HG03175 (cell line): ENCODE data around the gene ELP1.

Experiments
- ATAC-seq: cut with Tn5 transposase; IDR thresholded peaks from one replicate; pipeline ENCODE4 v1.9.1; 2021; ENCODE audit warnings: mild to moderate bottlenecking, moderate library complexity; ENCODE audit not compliant: unreplicated experiment

Gene ELP1

GRCh38 chr9:108823829-108824228 lies 110.1 kb downstream of the ELP1 start:
- no peak for ATAC-seq
